Kidney tubule cell (primary cell): ENCODE results near the gene ATAD3C.
A peak's percentile ranks its signal among the peaks of the same experiment; 100 is the strongest.
"Not testable (repeated sequence)": the region's sequence is repeated elsewhere in the genome, so short reads cannot be mapped to it uniquely, and the experiment has no call there.

Source experiments
- DNase-seq: peaks from one replicate; pipeline ENCODE4 v3.0.0-alpha.2; 2018; ENCODE audit warnings: low spot score

Gene ATAD3C

DNA sequence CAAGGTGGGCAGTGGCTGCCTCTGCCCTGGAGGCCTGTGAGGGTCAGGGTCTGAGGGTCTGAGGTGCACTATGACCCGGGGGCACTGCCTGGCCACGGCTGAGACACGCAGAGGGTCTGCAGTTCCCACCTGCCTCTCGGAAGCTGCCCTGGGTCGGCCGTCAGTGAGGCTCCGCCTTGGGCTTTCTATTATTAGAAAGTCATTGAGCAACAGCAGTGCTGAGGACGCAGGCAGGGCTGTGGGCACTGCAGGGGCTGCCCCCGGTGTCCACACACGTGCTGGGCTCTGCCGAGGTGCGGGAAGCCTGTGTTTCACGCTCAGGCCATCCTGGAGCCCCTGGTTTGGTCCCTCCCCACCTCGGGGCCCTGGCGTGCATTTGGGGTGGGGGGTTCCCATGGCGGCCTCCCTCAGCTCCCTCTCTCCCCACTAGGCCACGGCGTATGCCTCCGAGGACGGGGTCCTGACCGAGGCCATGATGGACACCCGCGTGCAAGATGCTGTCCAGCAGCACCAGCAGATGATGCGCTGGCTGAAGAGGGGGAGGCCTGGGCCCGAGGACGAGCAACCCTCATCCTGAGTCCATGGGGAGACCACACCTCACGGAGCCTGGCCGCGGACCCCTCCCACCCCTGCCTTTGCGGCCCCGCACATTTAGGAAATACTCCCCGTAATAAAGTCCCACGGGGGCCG, 59.4 kb downstream of the ATAD3C start:
- not testable (repeated sequence) for DNase-seq

DNA sequence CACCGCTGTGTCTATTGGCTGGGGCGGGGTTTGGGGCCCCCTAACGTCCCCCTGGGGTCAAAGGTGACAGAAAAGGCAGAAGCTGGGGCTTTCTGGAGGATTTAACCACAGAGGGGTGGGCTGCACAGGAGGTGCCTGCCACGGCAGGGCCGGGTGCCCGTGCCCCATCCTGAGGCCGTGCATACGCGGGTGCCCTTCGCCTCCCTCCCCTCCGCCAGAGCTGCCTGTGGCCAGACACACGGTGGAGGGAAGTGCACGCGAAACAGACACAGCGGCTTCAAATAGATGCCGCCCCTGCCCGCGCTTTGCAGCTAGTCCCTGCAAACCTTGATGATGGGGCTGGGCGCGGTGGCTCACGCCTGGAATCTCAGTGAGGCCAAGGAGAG, 60.0 kb downstream of the ATAD3C start:
- DNase-seq, result not testable (repeated sequence)

DNA sequence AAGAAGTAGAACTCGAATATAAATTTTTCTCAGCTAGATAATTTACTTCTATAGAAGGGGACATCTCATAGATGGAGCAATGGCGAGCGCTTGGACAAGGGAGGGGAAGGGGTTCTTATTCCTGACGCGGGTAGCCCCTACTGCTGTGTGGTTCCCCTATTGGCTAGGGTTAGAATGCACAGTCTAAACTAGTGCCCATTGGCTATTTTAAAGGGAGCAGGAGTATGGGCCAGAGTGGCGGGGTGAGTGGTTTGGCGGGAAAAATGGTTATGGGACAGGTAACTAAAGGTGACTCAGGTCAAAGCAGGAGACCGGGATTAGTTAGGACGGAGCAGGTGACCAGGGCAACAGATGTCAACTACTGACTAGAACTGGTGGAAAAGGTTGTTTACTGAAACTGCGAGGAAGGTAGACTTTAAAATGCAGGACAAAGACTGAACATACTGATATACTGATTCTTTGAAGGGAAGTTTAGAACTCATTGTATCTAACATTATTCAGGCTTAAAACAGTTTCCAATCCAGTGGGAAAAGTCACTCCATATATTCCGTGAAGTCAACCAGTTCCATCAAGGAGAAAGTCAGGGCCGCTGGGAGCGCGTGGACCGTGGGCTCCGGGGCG, 61.5 kb downstream of the ATAD3C start:
- peak; percentile 64 for DNase-seq

DNA sequence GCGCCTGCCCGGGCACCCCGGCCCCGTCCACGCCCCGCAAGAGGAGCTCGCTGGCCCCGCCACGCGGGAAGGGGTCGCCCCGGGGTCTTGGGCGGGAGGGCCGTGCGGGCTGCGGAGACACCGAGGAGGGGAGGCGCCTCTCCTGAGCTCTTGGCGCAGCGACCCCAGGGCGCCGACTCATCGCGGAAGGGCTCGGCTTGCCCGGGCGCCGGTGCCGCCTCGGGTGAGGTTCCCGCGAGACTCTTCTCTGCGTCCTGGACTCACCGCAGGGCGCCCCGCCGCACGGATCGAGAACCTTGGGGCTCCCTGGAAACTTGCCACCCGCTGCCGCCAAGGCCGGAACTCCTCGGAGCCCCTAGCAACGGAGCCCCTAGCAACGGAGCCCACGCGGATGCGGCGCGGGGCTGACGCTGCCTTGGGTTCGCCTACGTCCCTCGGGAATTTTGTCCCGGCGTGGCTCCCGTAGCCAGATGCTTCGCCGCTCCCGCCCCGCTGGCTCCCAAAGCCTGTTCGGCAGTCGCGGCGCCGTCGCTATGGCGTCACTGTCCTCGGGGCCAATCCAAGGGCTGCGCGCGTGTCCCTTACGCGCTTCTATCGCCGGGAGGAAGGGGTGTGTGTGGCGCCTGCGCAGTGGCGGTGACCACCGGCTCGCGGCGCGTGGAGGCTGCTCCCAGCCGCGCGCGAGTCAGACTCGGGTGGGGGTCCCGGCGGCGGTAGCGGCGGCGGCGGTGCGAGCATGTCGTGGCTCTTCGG, 62.2 kb downstream of the ATAD3C start, which contains the start of gene ATAD3A:
Gene ATAD3A (plus strand): TSS at position 630 of the 753 bp plus-strand sequence. CDS start 107 bp downstream, at position 737.
- peak; percentile 97 for DNase-seq

DNA sequence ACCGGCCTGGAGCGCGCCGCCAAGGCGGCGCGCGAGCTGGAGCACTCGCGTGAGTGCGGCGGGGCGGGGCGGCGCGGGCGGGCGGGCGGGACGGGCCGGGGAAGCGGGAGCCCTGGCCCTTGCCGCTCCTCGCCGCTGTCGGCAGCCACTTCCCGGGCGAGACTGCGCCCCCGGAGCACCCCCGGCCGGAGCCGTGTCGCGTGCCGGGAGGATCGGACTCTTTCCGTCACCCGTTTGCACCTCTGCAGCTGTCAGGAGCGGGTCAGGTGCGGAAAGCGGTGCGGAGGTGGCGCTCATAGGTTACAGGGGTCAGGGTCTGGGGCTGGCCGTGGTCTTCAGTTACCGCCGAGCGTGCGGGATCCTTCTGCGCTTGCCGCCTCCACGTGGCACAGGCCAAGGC, 62.9 kb downstream of the ATAD3C start:
- DNase-seq, result not testable (repeated sequence)

DNA sequence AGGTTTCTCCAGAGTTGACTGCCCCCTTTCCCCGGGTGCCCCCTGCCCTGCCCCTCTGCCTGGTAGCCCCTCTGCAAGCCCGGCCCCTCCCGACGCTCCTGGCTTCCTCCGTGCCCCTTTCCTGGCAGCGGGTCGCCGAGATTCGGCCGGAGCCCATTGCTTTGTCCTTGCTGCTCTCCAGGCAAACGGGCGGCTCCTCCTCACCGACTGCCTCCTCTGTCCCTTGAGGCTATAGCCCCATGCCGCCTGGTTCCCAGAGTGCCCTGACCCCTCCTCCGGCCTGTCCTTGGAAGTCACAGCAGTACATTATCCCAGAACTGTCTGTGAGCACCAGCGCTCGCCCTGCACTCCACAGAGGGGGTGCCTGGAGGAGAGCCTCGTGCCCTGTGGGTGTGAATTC, 64.2 kb downstream of the ATAD3C start:
- DNase-seq, result not testable (repeated sequence)

DNA sequence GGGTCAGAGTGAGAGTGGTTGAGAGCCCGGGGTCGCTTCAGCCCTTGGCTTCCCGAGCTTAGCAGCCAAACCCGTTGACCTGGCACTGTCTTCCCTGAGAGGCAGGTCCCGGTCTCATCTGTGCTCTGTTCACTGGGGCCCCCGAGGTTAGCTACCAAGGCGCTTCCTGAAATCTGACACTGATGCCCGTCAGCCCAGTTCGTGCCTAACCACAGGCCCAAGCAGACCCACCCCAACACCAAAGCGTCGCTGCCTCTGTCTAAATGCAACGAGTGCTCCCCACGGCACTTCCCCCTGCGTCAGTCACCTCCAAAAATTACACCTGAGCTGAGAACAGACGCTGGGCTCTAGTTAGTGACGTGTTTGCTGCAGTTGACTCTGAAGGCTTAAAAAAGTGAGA, 64.9 kb downstream of the ATAD3C start:
- not testable (repeated sequence) for DNase-seq

DNA sequence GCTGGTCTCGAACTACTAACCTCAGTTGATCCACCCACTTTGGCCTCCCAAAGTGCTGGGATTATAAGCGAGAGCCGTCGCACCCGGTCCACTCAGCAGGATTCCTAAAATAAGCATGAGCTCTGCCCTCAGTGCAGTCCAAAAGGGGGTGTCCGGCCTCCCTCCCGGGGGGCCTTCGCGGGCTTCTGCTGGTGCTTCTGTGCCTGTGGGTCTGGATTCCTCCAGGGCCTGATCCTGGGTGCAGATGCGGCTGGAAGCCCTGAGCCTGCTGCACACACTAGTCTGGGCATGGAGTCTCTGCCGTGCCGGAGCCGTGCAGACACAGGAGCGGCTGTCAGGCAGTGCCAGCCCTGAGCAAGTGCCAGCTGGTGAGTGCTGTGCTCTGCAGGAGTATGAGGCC, 67.4 kb downstream of the ATAD3C start:
- not testable (repeated sequence) for DNase-seq

DNA sequence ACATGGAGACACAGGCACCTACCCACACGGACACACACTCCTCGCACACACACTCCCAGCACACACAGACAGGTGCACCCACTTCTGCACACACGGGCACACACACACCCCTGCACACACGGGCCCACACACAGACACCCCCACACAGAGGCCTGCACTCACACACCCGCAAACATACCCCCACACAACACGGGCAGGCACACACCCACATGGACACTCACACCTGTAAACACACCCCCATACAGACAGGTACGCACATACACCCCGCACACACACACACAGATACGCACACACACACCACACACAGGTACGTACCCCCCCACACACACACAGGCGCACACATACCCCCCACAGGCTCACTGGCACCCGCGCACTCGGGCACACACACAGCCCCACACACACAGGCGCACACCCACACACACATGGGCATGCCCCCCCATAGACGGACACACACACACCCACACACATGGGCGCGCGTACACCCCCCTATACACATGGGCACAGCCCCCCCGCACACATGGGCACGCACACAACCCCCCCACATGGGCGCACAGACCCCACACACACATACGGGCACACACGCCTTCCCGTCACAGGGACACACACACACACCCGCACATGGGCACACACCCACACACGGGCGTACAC, 68.6 kb downstream of the ATAD3C start:
- DNase-seq, result no peak

DNA sequence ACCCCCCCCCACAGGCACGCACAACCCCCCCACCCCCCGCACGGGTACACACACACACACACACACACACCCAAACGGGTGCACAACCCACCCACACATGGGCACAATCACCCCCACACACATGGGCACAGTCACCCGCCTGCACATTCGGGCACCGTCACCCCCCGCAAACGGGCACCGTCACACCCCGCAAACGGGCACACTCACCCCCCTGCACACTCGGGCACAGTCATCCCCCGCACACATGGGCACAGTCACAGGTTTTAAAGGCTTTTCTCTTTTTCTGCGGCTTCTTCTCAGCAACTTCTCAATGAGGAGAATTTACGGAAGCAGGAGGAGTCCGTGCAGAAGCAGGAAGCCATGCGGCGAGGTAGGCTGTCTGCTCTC, 69.1 kb downstream of the ATAD3C start:
- not testable (repeated sequence) for DNase-seq
